ENCODE measurements around the gene PRDM16. TPM values are rescaled to one million over a fixed set of nuclear protein-coding genes. Genes with fewer than 3 reads are reported as not detected.

PRDM16 gene
- total RNA-seq, 2 experiments from 2014 or later: not detected

GRCh38 chr1:3276341-3276800 lies 207.4 kb downstream of the PRDM16 start:
- H3K27ac ChIP-seq (ENCODE audit: low read depth, low read length, poor library complexity, severe bottlenecking): no peak overlapping the region
- TF ChIP-seq CTCF (conservative IDR thresholded peaks at IDR 0.05; ENCODE audit: low read length): no peak
- no peak for TF ChIP-seq EZH2phosphoT487 (IDR thresholded peaks at IDR 0.05; ENCODE audit: borderline replicate concordance, low read depth, low read length)
- H3K36me3 ChIP-seq (ENCODE audit: insufficient read depth, low read length): no peaks in the 10 kb centered on the region
- ChIA-PET CTCF (ENCODE audit: unreplicated experiment) (no interaction called here), POLR2A (no interaction called here)
- no peaks in the 10 kb centered on the region for H3K79me2 ChIP-seq (ENCODE audit: insufficient read depth, low read depth, low read length)
- H3K4me2 ChIP-seq (ENCODE audit: low read length): no peak overlapping the region
- DNase-seq (ENCODE audit: low spot score): no peak
- no peaks in the 10 kb centered on the region for H4K20me1 ChIP-seq (ENCODE audit: insufficient read depth, low read length)
- no peak overlapping the region for H2AFZ ChIP-seq (ENCODE audit: low read length)
- no TSS peak for BruUV-seq (replicated peaks)
- H3K4me3 ChIP-seq (ENCODE audit: low read depth, low read length, poor library complexity, severe bottlenecking): no peak overlapping the region
- intact Hi-C loops (cut with micrococcal nuclease; ENCODE audit: unreplicated experiment): no loop called here
- no peaks in the 10 kb centered on the region for H3K4me1 ChIP-seq (ENCODE audit: insufficient read depth, low read length, poor library complexity, severe bottlenecking)
- H3K9me2 ChIP-seq (ENCODE audit: insufficient read depth, low read length): no peaks in the 10 kb centered on the region
- no peaks in the 10 kb centered on the region for H3K9me3 ChIP-seq (ENCODE audit: low read length)

- Histone ChIP-seq H4K20me1 (ENCODE audit: insufficient read depth, low read length) (no peaks in the 10 kb centered on the region), H3K4me2 (ENCODE audit: low read length) (no peak overlapping the region), H3K9me3 (ENCODE audit: low read length) (no peaks in the 10 kb centered on the region), H3K27ac (ENCODE audit: low read depth, low read length, poor library complexity, severe bottlenecking) (no peak overlapping the region), H3K9me2 (ENCODE audit: insufficient read depth, low read length) (no peaks in the 10 kb centered on the region), H2AFZ (ENCODE audit: low read length) (no peak overlapping the region), H3K4me3 (ENCODE audit: low read depth, low read length, poor library complexity, severe bottlenecking) (no peak overlapping the region), H3K79me2 (ENCODE audit: insufficient read depth, low read depth, low read length) (no peaks in the 10 kb centered on the region), H3K4me1 (ENCODE audit: insufficient read depth, low read length, poor library complexity, severe bottlenecking) (no peaks in the 10 kb centered on the region), H3K36me3 (ENCODE audit: insufficient read depth, low read length) (no peaks in the 10 kb centered on the region)
- BruUV-seq (replicated peaks): no TSS peak
- DNase-seq (ENCODE audit: low spot score): no peak
- no peak for TF ChIP-seq EZH2phosphoT487 (IDR thresholded peaks at IDR 0.05; ENCODE audit: borderline replicate concordance, low read depth, low read length)
- no peak for TF ChIP-seq CTCF (conservative IDR thresholded peaks at IDR 0.05; ENCODE audit: low read length)
- POLR2A ChIA-PET: no interaction called here
- intact Hi-C loops (cut with micrococcal nuclease; ENCODE audit: unreplicated experiment): no loop called here
- CTCF ChIA-PET (ENCODE audit: unreplicated experiment): no interaction called here
Observed at GRCh38 chr1:3277011-3277471, 208.0 kb downstream of the PRDM16 start.

- H3K27ac ChIP-seq (ENCODE audit: low read depth, low read length, poor library complexity, severe bottlenecking): no peak overlapping the region
- no peak overlapping the region for H2AFZ ChIP-seq (ENCODE audit: low read length)
- H3K9me3 ChIP-seq (ENCODE audit: low read length): no peaks in the 10 kb centered on the region
- no TSS peak for BruUV-seq (replicated peaks)
- ChIA-PET POLR2A (no interaction called here), CTCF (ENCODE audit: unreplicated experiment) (no interaction called here)
- H4K20me1 ChIP-seq (ENCODE audit: insufficient read depth, low read length): no peaks in the 10 kb centered on the region
- no peak overlapping the region for H3K4me3 ChIP-seq (ENCODE audit: low read depth, low read length, poor library complexity, severe bottlenecking)
- DNase-seq (ENCODE audit: low spot score): no peak
- TF ChIP-seq EZH2phosphoT487 (IDR thresholded peaks at IDR 0.05; ENCODE audit: borderline replicate concordance, low read depth, low read length) (no peak), CTCF (conservative IDR thresholded peaks at IDR 0.05; ENCODE audit: low read length) (no peak)
- no peaks in the 10 kb centered on the region for H3K36me3 ChIP-seq (ENCODE audit: insufficient read depth, low read length)
- no peaks in the 10 kb centered on the region for H3K9me2 ChIP-seq (ENCODE audit: insufficient read depth, low read length)
- H3K79me2 ChIP-seq (ENCODE audit: insufficient read depth, low read depth, low read length): no peaks in the 10 kb centered on the region
- H3K4me1 ChIP-seq (ENCODE audit: insufficient read depth, low read length, poor library complexity, severe bottlenecking): no peaks in the 10 kb centered on the region
- H3K4me2 ChIP-seq (ENCODE audit: low read length): no peak overlapping the region
- intact Hi-C loops (cut with micrococcal nuclease; ENCODE audit: unreplicated experiment): no loop called here
Observed at GRCh38 chr1:3277623-3278022, 208.6 kb downstream of the PRDM16 start.
